Measurements from ENCODE around the gene ABHD11.
A peak's percentile ranks its signal among the peaks of the same experiment; 100 is the strongest.

Gene ABHD11

DNA sequence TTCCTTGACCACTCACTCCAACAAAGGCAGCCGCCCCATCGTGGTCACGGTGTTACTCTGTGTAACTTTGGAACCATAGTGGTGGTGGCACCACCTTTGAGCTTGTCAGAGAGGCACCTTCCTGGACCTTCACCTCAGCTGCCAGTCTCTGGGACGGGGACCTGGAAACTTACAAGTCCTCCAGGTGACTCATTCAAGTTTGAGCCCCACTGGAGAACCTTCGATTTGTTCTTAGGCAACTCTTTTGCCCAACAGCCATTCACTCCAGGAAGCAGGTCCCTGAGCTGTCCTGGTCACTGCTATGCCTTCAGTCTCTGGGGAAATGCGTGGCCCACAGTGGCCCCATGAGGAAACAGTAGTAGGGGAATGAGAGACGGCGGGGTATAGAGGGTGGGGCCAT lies 36.4 kb downstream of the ABHD11 start:
- H3K9me3 Mint-ChIP-seq, result no peaks in the 10 kb centered on the region
- H3K4me1 Mint-ChIP-seq, result peaks cover 29% of the 10 kb centered on the region
- H3K27me3 Mint-ChIP-seq, result no peaks in the 10 kb centered on the region
- H3K27ac Mint-ChIP-seq, result peak overlapping the region in 1 of 2 donors; percentile 42
- ATAC-seq (no peak), DNase-seq (no peak)
- H3K4me3 Mint-ChIP-seq, result no peak overlapping the region

GRCh38 chr7:73701357-73701995 lies 37.1 kb downstream of the ABHD11 start:
- ATAC-seq (no peak), DNase-seq (peak in 1 of 2 donors; percentile 30)
- no peaks in the 10 kb centered on the region for H3K9me3 Mint-ChIP-seq
- H3K27me3 Mint-ChIP-seq, result no peaks in the 10 kb centered on the region
- no peak overlapping the region for H3K4me3 Mint-ChIP-seq
- H3K27ac Mint-ChIP-seq, result peak overlapping the region in 1 of 2 donors; percentile 84
- H3K4me1 Mint-ChIP-seq, result peaks cover 22% of the 10 kb centered on the region

DNA sequence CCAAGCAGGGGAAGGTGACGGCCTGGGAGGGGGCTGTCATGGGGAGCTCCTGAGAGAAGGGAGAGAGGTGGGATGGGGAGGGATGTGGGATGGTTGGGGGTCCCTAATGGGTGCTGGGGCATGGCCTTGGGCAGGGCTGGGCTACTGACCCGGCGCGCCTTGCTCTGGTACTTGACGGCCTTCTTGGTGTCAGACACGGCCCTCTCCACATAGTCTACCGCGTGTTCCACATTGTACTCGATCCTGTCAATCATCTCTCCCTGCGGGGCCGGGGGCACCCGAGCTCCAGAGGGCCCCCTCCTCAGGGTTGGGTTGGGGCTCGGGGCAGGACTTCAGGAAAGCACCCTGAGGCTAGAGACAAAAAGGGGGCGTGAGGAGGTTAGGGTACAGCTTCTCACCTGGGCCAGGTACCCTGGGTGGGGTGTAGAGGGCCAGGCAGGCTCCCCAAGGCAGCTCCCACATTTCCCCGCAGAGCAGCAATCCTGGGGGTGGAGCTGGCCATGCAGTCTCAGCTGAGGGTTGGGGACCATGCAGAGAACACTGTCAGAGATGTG lies 37.9 kb downstream of the ABHD11 start:
- DNase-seq, result no peak
- no peaks in the 10 kb centered on the region for H3K9me3 Mint-ChIP-seq
- no peak overlapping the region for H3K4me3 Mint-ChIP-seq
- H3K27me3 Mint-ChIP-seq, result no peaks in the 10 kb centered on the region
- H3K27ac Mint-ChIP-seq, result no peak overlapping the region
- ATAC-seq, result no peak
- peaks cover 19% of the 10 kb centered on the region for H3K4me1 Mint-ChIP-seq

DNA sequence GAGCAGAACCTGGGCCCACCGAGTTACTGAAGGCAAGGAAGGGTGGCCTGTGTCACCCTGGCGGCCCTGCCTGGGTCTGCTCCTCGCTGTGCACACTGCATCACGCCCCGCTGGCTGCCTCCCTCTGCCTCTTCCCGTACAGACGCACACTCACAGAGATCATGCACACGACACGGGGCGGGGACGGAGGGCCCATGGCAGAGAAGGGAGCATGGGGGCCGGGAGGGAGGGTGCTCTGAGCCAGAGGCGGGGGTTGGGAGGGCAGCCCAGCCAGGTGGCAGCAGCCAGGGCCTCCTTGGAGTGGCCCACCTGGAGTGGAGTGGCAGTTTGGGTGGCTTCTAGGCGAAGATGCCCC lies 38.6 kb downstream of the ABHD11 start:
- Mint-ChIP-seq H3K4me1 (peaks cover 19% of the 10 kb centered on the region), H3K4me3 (no peak overlapping the region), H3K27me3 (no peaks in the 10 kb centered on the region), H3K27ac (no peak overlapping the region), H3K9me3 (no peaks in the 10 kb centered on the region)
- DNase-seq, result no peak
- ATAC-seq, result no peak

- ATAC-seq (no peak), DNase-seq (no peak)
- Mint-ChIP-seq H3K4me3 (no peak overlapping the region), H3K27me3 (no peaks in the 10 kb centered on the region), H3K9me3 (no peaks in the 10 kb centered on the region), H3K4me1 (peaks cover 18% of the 10 kb centered on the region), H3K27ac (no peak overlapping the region)
Observed at GRCh38 chr7:73699370-73700068, 39.1 kb downstream of the ABHD11 start.

DNA sequence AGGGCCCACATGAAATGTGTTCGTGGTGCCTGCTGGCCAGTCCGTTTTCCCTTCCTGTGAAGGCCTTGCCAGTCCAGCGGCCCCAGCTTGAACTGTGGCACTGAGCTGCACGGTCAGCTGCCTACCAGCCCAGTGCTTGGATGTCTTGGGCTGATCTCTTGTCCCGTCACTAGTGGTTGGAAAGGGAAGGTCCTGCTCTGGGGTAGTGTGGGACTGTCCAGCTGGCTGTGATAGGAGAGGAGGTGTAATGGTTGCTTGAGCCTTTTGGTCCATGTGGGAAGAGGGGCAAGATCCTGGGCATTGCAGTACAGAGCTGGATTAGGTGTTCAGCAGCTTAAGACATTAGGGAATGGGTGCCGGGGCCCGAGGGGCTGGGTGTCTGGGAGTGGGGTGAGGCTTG lies 40.2 kb downstream of the ABHD11 start:
- no peak for ATAC-seq
- Mint-ChIP-seq H3K27me3 (no peaks in the 10 kb centered on the region), H3K4me1 (peaks cover 11% of the 10 kb centered on the region), H3K27ac (peak overlapping the region in 1 of 2 donors; percentile 64), H3K9me3 (no peaks in the 10 kb centered on the region), H3K4me3 (no peak overlapping the region)
- no peak for DNase-seq

DNA sequence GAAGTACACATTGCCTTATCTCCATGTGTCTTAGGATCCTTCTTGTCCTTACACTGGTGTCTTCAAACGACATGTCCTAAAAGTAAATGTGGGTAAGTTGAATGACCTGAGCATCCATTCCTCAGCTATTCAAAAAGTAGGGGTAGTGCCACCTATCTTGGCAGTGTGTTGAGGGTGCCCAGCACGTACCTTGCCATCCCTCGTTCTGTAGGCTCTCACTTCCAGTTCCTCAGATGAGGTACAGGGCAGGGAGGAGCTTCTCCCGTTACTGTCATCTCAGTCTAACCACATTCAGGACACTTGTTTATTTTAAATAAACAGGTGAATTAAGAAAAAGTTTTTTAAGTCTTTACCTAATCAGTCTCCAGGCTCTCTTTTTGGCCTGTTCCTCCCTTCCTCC lies 42.2 kb downstream of the ABHD11 start:
- H3K9me3 Mint-ChIP-seq, result no peaks in the 10 kb centered on the region
- H3K4me1 Mint-ChIP-seq, result no peaks in the 10 kb centered on the region
- ATAC-seq, result no peak
- DNase-seq, result no peak
- no peaks in the 10 kb centered on the region for H3K27me3 Mint-ChIP-seq
- peak overlapping the region in 1 of 2 donors; percentile 50 for H3K27ac Mint-ChIP-seq
- H3K4me3 Mint-ChIP-seq, result no peak overlapping the region

GRCh38 chr7:73690646-73691045 lies 48.0 kb downstream of the ABHD11 start:
- peaks cover 25% of the 10 kb centered on the region for H3K4me1 Mint-ChIP-seq
- DNase-seq, result no peak
- no peak overlapping the region for H3K27ac Mint-ChIP-seq
- H3K27me3 Mint-ChIP-seq, result no peaks in the 10 kb centered on the region
- no peak for ATAC-seq
- no peaks in the 10 kb centered on the region for H3K9me3 Mint-ChIP-seq
- no peak overlapping the region for H3K4me3 Mint-ChIP-seq

- ATAC-seq, result no peak
- Mint-ChIP-seq H3K4me1 (peaks cover 34% of the 10 kb centered on the region), H3K27me3 (no peaks in the 10 kb centered on the region)
Observed at GRCh38 chr7:73688288-73688687, 50.3 kb downstream of the ABHD11 start.

More at GRCh38 chr7:73688288-73688687, 50.3 kb downstream of the ABHD11 start:
- H3K4me3 Mint-ChIP-seq, result peak overlapping the region in 1 of 2 donors; percentile 5
- H3K9me3 Mint-ChIP-seq, result no peaks in the 10 kb centered on the region
- DNase-seq, result no peak
- peak overlapping the region in 1 of 2 donors; percentile 66 for H3K27ac Mint-ChIP-seq

Data from stimulated activated naive CD8-positive, alpha-beta T cell treated with anti-CD3 and anti-CD28 coated beads, Interleukin-15, amount 100 ng/mL, for 72 hours (primary cell).